Measurements from ENCODE around the gene MAP4K4. TPM values are rescaled to one million over a fixed set of nuclear protein-coding genes. Genes with fewer than 3 reads are reported as not detected.

The MAP4K4 gene
- total RNA-seq, 3 donors from 2014 or later: 26.4 to 54.6 (median 34.2) TPM

DNA sequence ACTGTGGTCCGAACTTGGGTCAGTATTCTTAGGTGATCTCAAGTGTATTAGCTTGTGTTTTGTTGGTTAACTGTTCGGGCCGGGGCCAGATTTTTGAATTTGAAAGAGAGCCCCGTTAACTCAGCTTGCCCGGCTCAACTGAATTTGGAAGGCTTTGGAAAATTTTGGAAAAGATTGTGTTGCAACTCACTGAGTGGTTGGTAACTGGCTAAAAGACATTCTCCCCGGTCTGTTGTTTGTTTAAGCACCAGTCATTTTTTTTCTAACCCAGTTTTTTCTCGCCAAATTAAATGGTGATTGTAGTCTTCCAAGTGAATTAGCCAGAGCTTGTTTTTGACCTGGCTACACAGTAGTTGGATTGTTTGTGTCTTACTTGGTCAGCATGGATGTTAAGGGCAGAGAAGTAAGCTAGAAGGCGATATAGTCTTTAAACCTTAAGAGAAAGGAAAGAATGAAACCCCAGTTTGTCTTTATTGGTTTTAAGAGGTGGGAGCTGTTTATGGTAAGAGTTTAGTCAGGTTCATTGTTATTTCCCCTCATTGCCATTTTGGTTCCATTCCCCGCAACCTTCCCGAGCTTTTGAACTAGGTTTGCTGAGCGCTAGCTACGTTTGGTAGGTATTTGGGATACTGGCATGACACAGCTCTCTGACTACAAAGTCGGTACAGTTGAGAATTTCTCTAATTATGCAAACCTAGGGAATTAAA, 2.4 kb downstream of the MAP4K4 start:
- Histone ChIP-seq H3K36me3 (ENCODE audit: low read depth) (no peaks in the 10 kb centered on the region), H3K4me3 (no peak overlapping the region), H3K4me1 (ENCODE audit: low read depth) (peaks cover 3% of the 10 kb centered on the region), H3K9me3 (no peaks in the 10 kb centered on the region)
- intact Hi-C loops (cut with DNase I, micrococcal nuclease): no loop called here
- DNase-seq (no peak), ATAC-seq (no peak)
- TF ChIP-seq CTCF (IDR thresholded peaks at IDR 0.05): no peak

- Histone ChIP-seq H3K4me3 (no peak overlapping the region), H3K4me1 (ENCODE audit: low read depth) (no peaks in the 10 kb centered on the region), H3K9me3 (no peaks in the 10 kb centered on the region), H3K36me3 (ENCODE audit: low read depth) (no peaks in the 10 kb centered on the region)
- TF ChIP-seq CTCF (IDR thresholded peaks at IDR 0.05): no peak
- ATAC-seq: no peak
- no peak for DNase-seq
- intact Hi-C loops (cut with DNase I, micrococcal nuclease): no loop called here
These were observed 6.5 kb downstream of the MAP4K4 start for GRCh38 chr2:101704046-101704466.

GRCh38 chr2:101704816-101705578, 7.5 kb downstream of the MAP4K4 start:
- DNase-seq (no peak), ATAC-seq (no peak)
- intact Hi-C loops (cut with DNase I, micrococcal nuclease): no loop called here
- Histone ChIP-seq H3K4me3 (no peak overlapping the region), H3K36me3 (ENCODE audit: low read depth) (no peaks in the 10 kb centered on the region), H3K9me3 (no peaks in the 10 kb centered on the region), H3K4me1 (ENCODE audit: low read depth) (no peaks in the 10 kb centered on the region)
- TF ChIP-seq CTCF (IDR thresholded peaks at IDR 0.05): no peak

- no peak for TF ChIP-seq CTCF (IDR thresholded peaks at IDR 0.05)
- H3K9me3 ChIP-seq: no peaks in the 10 kb centered on the region
- intact Hi-C loops (cut with DNase I, micrococcal nuclease): no loop called here
- no peaks in the 10 kb centered on the region for H3K36me3 ChIP-seq (ENCODE audit: low read depth)
- no peak for DNase-seq
- ATAC-seq: no peak
- no peak overlapping the region for H3K4me3 ChIP-seq
- H3K4me1 ChIP-seq (ENCODE audit: low read depth): no peaks in the 10 kb centered on the region
These were observed 8.8 kb downstream of the MAP4K4 start for GRCh38 chr2:101706121-101706818.

DNA sequence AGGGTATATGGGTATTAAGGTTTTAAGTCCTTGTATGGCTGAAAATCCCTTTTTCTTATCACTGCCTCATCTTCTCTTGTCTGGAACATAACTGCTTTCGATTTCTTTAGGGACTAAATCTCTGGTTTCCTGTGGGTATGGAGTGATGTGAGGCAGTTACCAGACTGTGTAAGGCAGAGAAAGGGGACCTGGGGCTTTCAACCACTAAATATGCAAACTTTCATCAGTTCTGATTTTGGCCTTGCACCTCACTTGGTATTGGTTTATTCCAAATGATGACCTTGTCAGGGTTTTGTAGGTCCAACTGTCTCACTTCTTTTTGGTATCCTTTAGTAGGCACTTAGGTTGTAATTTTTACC, 9.3 kb downstream of the MAP4K4 start:
- no peaks in the 10 kb centered on the region for H3K4me1 ChIP-seq (ENCODE audit: low read depth)
- no peak for DNase-seq
- no peak for TF ChIP-seq CTCF (IDR thresholded peaks at IDR 0.05)
- no peaks in the 10 kb centered on the region for H3K9me3 ChIP-seq
- ATAC-seq: peak; percentile 47
- no peak overlapping the region for H3K4me3 ChIP-seq
- H3K36me3 ChIP-seq (ENCODE audit: low read depth): no peaks in the 10 kb centered on the region
- intact Hi-C loops (cut with DNase I, micrococcal nuclease): no loop called here

Measured in mucosa of descending colon (tissue), 3 donors.